MCF 10A (cell line): ENCODE measurements around the gene SLC15A3. TPM values are rescaled to one million over a fixed set of nuclear protein-coding genes. Genes with fewer than 3 reads are reported as not detected.

Experiments used
- BruUV-seq: library from RNA; stranded (reverse); fragments of 400-500 nt; replicated peaks from 2 replicates; lab custom pipeline; 2021; lab: Mats Ljungman, UMichigan
- CTCF ChIA-PET: fragments of 300-600 bp; sonication (Branson Sonifier 250); formaldehyde crosslinking; extraction: SDS; loops from one replicate; lab custom pipeline; 2021; ENCODE audit warnings: antibody characterized with exemption, inconsistent platforms; lab: Yijun Ruan, JAX
- POLR2A ChIA-PET: fragments of 300-600, 350-650 bp; sonication (Branson Sonifier 250); formaldehyde crosslinking; extraction: SDS; loops from one replicate; lab custom pipeline; 2020; ENCODE audit warnings: antibody characterized with exemption, inconsistent platforms; lab: Yijun Ruan, JAX
- DNase-seq: peaks from one replicate; pipeline ENCODE4 v3.0.0-alpha.2; 2018; ENCODE audit not compliant: unreplicated experiment
- H3K27ac Mint-ChIP-seq: one replicate; pipeline ENCODE4 v1.8.0; 2022; ENCODE audit warnings: mild to moderate bottlenecking, low read depth, mixed read lengths; ENCODE audit not compliant: unreplicated experiment
- H3K27me3 Mint-ChIP-seq: one replicate; pipeline ENCODE4 v1.8.0; 2022; ENCODE audit warnings: mixed read lengths; ENCODE audit not compliant: insufficient read depth, unreplicated experiment
- H3K36me3 Mint-ChIP-seq: one replicate; pipeline ENCODE4 v1.8.0; 2022; ENCODE audit warnings: mild to moderate bottlenecking, moderate library complexity, mixed read lengths; ENCODE audit not compliant: insufficient read depth, unreplicated experiment
- H3K4me1 Mint-ChIP-seq: one replicate; pipeline ENCODE4 v1.8.0; 2022; ENCODE audit warnings: mixed read lengths; ENCODE audit not compliant: insufficient read depth, unreplicated experiment
- H3K4me3 Mint-ChIP-seq: one replicate; pipeline ENCODE4 v1.8.0; 2022; ENCODE audit warnings: mild to moderate bottlenecking, moderate library complexity, mixed read lengths; ENCODE audit not compliant: unreplicated experiment
- H3K9me3 Mint-ChIP-seq: one replicate; pipeline ENCODE4 v1.8.0; 2022; ENCODE audit warnings: mixed read lengths; ENCODE audit not compliant: unreplicated experiment
- CTCF ChIP-seq: fragments of 200-600 bp; IDR thresholded peaks from one replicate; pipeline ENCODE4 v1.8.0; 2022; ENCODE audit warnings: antibody characterized with exemption, mild to moderate bottlenecking; ENCODE audit not compliant: unreplicated experiment
- intact Hi-C: fragments of 100-400 bp; cut with micrococcal nuclease; formaldehyde crosslinking; loops from 2 replicates; pipeline ENCODE4 v1.14.1; 2022
- total RNA-seq: library from RNA; stranded (reverse); gene quantifications from 2 replicates; pipeline ENCODE4 v1.2.3, GENCODE V29; 2022

Gene SLC15A3
- total RNA-seq, 1 experiment from 2014 or later, result not detected

DNA sequence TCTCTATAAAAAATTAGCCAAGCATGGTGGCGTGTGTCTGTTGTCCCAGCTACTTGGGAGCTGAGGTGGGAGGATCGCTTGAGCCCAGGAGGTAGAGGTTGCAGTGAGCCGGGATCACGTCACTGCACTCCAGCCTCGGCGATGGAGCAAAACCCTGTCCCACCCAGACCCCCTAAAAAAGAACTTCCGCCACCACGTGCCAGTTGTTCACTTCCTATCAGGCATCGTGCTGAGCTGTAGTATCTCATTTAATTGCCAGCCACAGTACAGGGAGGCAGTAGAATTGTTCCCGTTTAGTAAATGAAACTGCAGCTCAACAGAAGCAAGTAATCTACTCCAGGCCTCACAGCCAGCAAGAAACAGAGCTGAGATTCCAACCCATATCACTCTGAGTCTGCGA is 30.7 kb downstream of the SLC15A3 start:
- H3K4me3 Mint-ChIP-seq, result no peak overlapping the region

DNA sequence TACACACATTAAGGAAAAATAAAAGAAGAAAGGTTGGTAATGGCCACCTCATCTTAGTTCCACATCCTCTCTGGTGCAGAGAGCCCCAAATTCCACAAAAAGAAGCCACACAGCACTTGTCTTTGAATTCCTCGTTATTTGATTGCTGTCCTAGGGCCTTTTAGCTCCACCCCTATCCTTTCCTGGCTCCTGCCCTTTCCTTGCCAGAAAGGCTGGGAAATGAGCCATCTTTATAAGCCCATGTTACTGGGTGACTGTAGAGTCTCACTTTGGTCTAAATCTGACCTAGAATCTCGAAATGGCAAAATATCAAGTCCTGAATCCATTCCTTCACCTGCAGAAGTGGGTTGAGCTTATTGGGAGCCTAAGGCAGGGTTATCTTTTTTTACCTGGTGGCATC is 32.0 kb downstream of the SLC15A3 start:
- Mint-ChIP-seq H3K4me3 (no peak overlapping the region), H3K36me3 (peaks cover 20% of the 10 kb centered on the region), H3K27ac (no peak overlapping the region), H3K27me3 (no peaks in the 10 kb centered on the region), H3K9me3 (no peaks in the 10 kb centered on the region), H3K4me1 (peaks cover 16% of the 10 kb centered on the region)
- no peak for DNase-seq
- CTCF ChIA-PET, result interaction anchor here (0.9 to 2.1 kb wide), 4 partner anchors 18 to 210 kb away, joined by 3 to 6 read pairs (median 4); no protein-coding TSS in a partner anchor
- BruUV-seq, result no TSS peak
- no peak for TF ChIP-seq CTCF
- POLR2A ChIA-PET, result no interaction called here
- intact Hi-C loops, result loop anchor here (10.0 kb wide), 1 partner anchor 245 kb away; the partner anchor contains the start of gene VPS37C

More for the DNA sequence above, 30.7 kb downstream of the SLC15A3 start:
- ChIA-PET POLR2A (no interaction called here), CTCF (interaction anchor here (2.1 kb wide), 1 partner anchor 208 kb away, joined by 6 read pairs; no protein-coding TSS in a partner anchor)
- no peak for TF ChIP-seq CTCF
- H3K36me3 Mint-ChIP-seq, result peaks cover 20% of the 10 kb centered on the region
- BruUV-seq, result no TSS peak
- DNase-seq, result no peak
- H3K4me1 Mint-ChIP-seq, result peaks cover 19% of the 10 kb centered on the region
- H3K27me3 Mint-ChIP-seq, result no peaks in the 10 kb centered on the region
- no peaks in the 10 kb centered on the region for H3K9me3 Mint-ChIP-seq
- no peak overlapping the region for H3K27ac Mint-ChIP-seq
- intact Hi-C loops, result no loop called here

DNA sequence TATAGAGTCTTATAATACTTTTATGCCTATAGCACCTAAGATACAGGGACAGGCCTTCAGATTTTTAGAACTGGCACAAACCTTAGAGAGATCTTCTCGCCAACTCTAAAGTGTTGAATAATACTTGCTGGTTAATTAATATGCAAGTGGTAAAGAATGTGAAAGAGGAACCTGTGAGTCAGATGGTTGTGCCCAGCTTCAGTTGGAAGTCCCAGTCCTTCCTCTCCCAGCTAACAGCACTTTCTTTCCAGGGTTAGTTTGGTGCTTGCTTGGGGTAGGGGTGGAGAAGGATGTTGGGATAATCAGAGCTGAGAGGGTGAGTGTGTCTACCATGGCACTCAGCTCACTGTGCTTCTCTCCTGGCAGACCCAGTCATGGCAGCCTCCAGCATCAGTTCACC is 32.7 kb downstream of the SLC15A3 start:
- Mint-ChIP-seq H3K9me3 (no peaks in the 10 kb centered on the region), H3K4me3 (no peak overlapping the region), H3K27ac (no peak overlapping the region), H3K27me3 (no peaks in the 10 kb centered on the region), H3K36me3 (peaks cover 20% of the 10 kb centered on the region), H3K4me1 (peaks cover 16% of the 10 kb centered on the region)
- TF ChIP-seq CTCF, result no peak
- CTCF ChIA-PET, result interaction anchor here (1.1 to 2.1 kb wide), 5 partner anchors 8 to 209 kb away, joined by 3 to 8 read pairs (median 6); no protein-coding TSS in a partner anchor
- BruUV-seq, result no TSS peak
- POLR2A ChIA-PET, result interaction anchor here (0.6 to 1.1 kb wide), 2 partner anchors 14 to 1936 kb away, joined by 3 to 4 read pairs; no protein-coding TSS in a partner anchor
- DNase-seq, result no peak
- intact Hi-C loops, result loop anchor here (10.0 kb wide), 1 partner anchor 245 kb away; the partner anchor contains the start of gene VPS37C

- BruUV-seq, result no TSS peak
- ChIA-PET CTCF (interaction anchor here (0.8 to 2.0 kb wide), 7 partner anchors 8 to 268 kb away, joined by 3 to 8 read pairs (median 4); no protein-coding TSS in a partner anchor), POLR2A (interaction anchor here (0.6 to 1.1 kb wide), 2 partner anchors 14 to 1937 kb away, joined by 3 to 4 read pairs; no protein-coding TSS in a partner anchor)
- no peak for DNase-seq
- no peak for TF ChIP-seq CTCF
- Mint-ChIP-seq H3K27ac (no peak overlapping the region), H3K36me3 (peaks cover 20% of the 10 kb centered on the region), H3K27me3 (no peaks in the 10 kb centered on the region), H3K4me1 (peaks cover 17% of the 10 kb centered on the region), H3K9me3 (no peaks in the 10 kb centered on the region), H3K4me3 (no peak overlapping the region)
- intact Hi-C loops, result loop anchor here (10.0 kb wide), 1 partner anchor 246 kb away; the partner anchor contains the start of gene VPS37C
Observed at GRCh38 chr11:60918939-60919265, 33.1 kb downstream of the SLC15A3 start.
